Measurements from ENCODE around the gene MCF2L2.
A peak's percentile ranks its signal among the peaks of the same experiment; 100 is the strongest.
"Not testable (repeated sequence)": the region's sequence is repeated elsewhere in the genome, so short reads cannot be mapped to it uniquely, and the experiment has no call there.

Gene MCF2L2

DNA sequence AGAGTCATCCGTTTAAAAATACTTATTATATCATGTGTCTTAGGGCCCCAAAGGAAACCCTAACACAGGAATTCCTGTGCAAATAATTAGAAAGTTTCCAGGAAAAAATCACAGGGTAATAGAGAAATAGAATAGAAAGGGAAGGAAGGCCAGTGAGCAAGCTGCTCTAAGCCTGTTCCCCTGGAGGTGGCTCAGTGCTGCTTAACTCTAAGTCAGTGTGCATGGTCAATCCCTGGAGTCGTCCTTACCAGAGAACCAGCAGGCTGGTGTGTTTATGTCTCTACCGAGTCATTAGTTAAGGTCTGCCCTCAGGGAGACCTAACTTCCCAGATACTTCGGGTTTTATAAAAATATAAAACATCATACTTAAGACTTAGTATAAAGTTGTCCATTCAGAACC is 21.0 kb upstream of the MCF2L2 start:
- H3K4me3 Mint-ChIP-seq = no peak overlapping the region
- H3K36me3 Mint-ChIP-seq (ENCODE audit: low read depth) = no peaks in the 10 kb centered on the region
- no peaks in the 10 kb centered on the region for H3K27me3 Mint-ChIP-seq
- H3K27ac Mint-ChIP-seq = no peak overlapping the region
- no peak for DNase-seq
- H3K4me1 Mint-ChIP-seq = peaks cover 17% of the 10 kb centered on the region
- no peak for ATAC-seq
- H3K9me3 Mint-ChIP-seq = no peaks in the 10 kb centered on the region

DNA sequence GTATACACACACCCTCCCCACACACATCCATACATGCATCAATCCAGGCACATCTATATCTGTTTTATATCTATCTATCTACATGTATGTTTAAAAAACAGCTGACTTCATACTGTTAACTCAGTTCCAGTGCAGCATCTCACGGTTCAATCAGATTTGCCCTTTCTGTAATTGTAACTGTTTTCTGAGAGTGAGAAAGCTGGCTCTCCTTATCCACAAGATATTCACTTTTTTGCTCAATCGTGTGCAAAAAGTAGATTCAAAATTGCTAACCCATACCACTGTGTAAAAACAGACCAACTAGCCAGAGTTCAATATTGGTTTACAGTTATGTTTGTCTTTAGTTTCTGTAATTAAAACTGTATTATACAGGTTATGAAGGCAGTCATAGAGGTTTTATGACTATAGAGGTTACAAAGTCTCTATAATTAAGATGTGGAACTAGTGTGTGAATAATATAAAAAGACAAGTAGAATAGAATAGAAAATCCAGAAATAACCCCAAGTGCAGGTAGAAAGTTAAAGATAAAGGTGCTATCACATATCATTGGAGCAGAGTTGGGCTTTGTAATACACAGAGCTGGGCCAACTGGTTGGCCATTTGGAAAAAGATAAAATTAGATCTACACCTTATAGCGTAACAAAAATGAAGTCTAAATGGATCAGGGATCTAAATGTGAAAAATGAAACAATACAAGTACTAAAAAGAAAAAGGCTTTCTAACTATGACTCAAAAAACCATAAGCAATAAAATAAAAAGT is 20.1 kb upstream of the MCF2L2 start:
- H3K36me3 Mint-ChIP-seq (ENCODE audit: low read depth) = peaks cover 3% of the 10 kb centered on the region
- peaks cover 17% of the 10 kb centered on the region for H3K4me1 Mint-ChIP-seq
- no peaks in the 10 kb centered on the region for H3K27me3 Mint-ChIP-seq
- no peak for ATAC-seq
- no peak for DNase-seq
- peaks cover 4% of the 10 kb centered on the region for H3K9me3 Mint-ChIP-seq
- H3K27ac Mint-ChIP-seq = no peak overlapping the region
- peak overlapping the region; percentile 97 for H3K4me3 Mint-ChIP-seq

- Mint-ChIP-seq H3K27me3 (no peaks in the 10 kb centered on the region), H3K9me3 (peaks cover 16% of the 10 kb centered on the region), H3K4me3 (peak overlapping the region; percentile 97), H3K36me3 (ENCODE audit: low read depth) (peaks cover 9% of the 10 kb centered on the region), H3K4me1 (peaks cover 17% of the 10 kb centered on the region), H3K27ac (peak overlapping the region; percentile 83)
- DNase-seq (peak; percentile 83), ATAC-seq (peak; percentile 95)
These were observed 19.0 kb upstream of the MCF2L2 start for GRCh38 chr3:183447206-183448001.

DNA sequence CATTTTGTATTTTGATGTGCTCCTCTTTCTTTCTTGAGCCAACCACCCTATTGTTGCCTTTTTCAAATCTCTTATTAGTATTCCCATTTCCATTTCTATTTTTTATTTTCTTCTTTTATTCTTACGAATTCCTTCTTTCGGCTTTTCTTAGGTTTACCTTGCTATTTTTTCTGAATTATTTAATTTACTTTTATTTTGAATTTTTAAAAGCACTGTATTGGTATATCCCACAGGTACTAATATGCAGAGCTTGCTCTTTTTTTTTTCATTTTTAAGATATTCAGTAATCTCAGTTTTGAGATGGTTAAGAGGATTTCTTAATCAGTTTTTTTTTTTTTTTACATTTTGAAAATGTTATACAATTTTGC is 18.4 kb upstream of the MCF2L2 start:
- H3K4me1 Mint-ChIP-seq = peaks cover 17% of the 10 kb centered on the region
- peaks cover 21% of the 10 kb centered on the region for H3K9me3 Mint-ChIP-seq
- H3K27ac Mint-ChIP-seq = no peak overlapping the region
- H3K36me3 Mint-ChIP-seq (ENCODE audit: low read depth) = peaks cover 9% of the 10 kb centered on the region
- peak overlapping the region; percentile 97 for H3K4me3 Mint-ChIP-seq
- no peak for DNase-seq
- H3K27me3 Mint-ChIP-seq = no peaks in the 10 kb centered on the region
- ATAC-seq = no peak

GRCh38 chr3:183444748-183445147 is 16.3 kb upstream of the MCF2L2 start:
- H3K27me3 Mint-ChIP-seq = no peaks in the 10 kb centered on the region
- H3K9me3 Mint-ChIP-seq = peaks cover 21% of the 10 kb centered on the region
- ATAC-seq (no peak), DNase-seq (no peak)
- H3K4me3 Mint-ChIP-seq = no peak overlapping the region
- H3K36me3 Mint-ChIP-seq (ENCODE audit: low read depth) = peaks cover 9% of the 10 kb centered on the region
- H3K27ac Mint-ChIP-seq = no peak overlapping the region
- peaks cover 17% of the 10 kb centered on the region for H3K4me1 Mint-ChIP-seq

- Mint-ChIP-seq H3K27ac (no peak overlapping the region), H3K9me3 (peaks cover 21% of the 10 kb centered on the region), H3K27me3 (no peaks in the 10 kb centered on the region), H3K36me3 (ENCODE audit: low read depth) (peaks cover 9% of the 10 kb centered on the region), H3K4me1 (peaks cover 16% of the 10 kb centered on the region), H3K4me3 (no peak overlapping the region)
- ATAC-seq = no peak
- DNase-seq = no peak
These were observed 15.3 kb upstream of the MCF2L2 start for GRCh38 chr3:183443395-183444385.

GRCh38 chr3:183442994-183443393 is 14.6 kb upstream of the MCF2L2 start:
- DNase-seq = no peak
- Mint-ChIP-seq H3K36me3 (ENCODE audit: low read depth) (peaks cover 9% of the 10 kb centered on the region), H3K27me3 (no peaks in the 10 kb centered on the region), H3K9me3 (peaks cover 21% of the 10 kb centered on the region), H3K4me3 (no peak overlapping the region), H3K27ac (no peak overlapping the region), H3K4me1 (peaks cover 10% of the 10 kb centered on the region)
- no peak for ATAC-seq

DNA sequence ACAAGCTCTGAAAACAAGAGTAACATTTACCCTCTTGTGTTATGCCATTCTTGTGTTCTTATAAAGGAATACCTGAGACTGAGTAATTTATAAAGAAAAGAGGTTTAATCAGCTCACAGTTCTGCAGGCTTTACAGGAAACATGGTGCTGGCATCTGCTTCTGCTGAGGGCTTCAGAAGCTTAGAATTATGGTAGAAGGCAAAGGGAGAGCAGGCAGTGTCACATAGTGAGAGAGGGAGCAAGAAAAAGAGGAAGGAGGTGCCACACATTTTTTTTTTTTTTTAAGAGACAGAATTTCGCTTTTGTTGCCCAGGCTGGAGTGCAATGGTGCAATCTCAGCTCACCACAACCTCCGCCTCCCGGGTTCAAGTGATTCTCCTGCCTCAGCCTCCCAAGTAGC is 12.1 kb upstream of the MCF2L2 start:
- not testable (repeated sequence) for ATAC-seq; H3K27me3 Mint-ChIP-seq; DNase-seq; H3K4me3 Mint-ChIP-seq; H3K27ac Mint-ChIP-seq; H3K36me3 Mint-ChIP-seq (ENCODE audit: low read depth)
- peaks cover 21% of the 10 kb centered on the region for H3K9me3 Mint-ChIP-seq
- peaks cover 13% of the 10 kb centered on the region for H3K4me1 Mint-ChIP-seq

- no peak for ATAC-seq
- Mint-ChIP-seq H3K27ac (no peak overlapping the region), H3K4me3 (no peak overlapping the region), H3K27me3 (no peaks in the 10 kb centered on the region), H3K9me3 (peaks cover 21% of the 10 kb centered on the region), H3K36me3 (ENCODE audit: low read depth) (peaks cover 9% of the 10 kb centered on the region), H3K4me1 (peaks cover 14% of the 10 kb centered on the region)
- DNase-seq = no peak
These were observed 11.1 kb upstream of the MCF2L2 start for GRCh38 chr3:183439515-183439914.

- no peaks in the 10 kb centered on the region for H3K27me3 Mint-ChIP-seq
These were observed 10.3 kb upstream of the MCF2L2 start for GRCh38 chr3:183438735-183439134.

GRCh38 chr3:183437666-183438564 is 9.5 kb upstream of the MCF2L2 start:
- Mint-ChIP-seq H3K4me1 (peaks cover 14% of the 10 kb centered on the region), H3K27ac (no peak overlapping the region), H3K9me3 (peaks cover 10% of the 10 kb centered on the region), H3K36me3 (ENCODE audit: low read depth) (no peaks in the 10 kb centered on the region), H3K4me3 (no peak overlapping the region), H3K27me3 (no peaks in the 10 kb centered on the region)
- DNase-seq = no peak
- no peak for ATAC-seq

More at GRCh38 chr3:183438735-183439134, 10.3 kb upstream of the MCF2L2 start:
- H3K27ac Mint-ChIP-seq = no peak overlapping the region
- H3K4me3 Mint-ChIP-seq = no peak overlapping the region
- DNase-seq = no peak
- H3K9me3 Mint-ChIP-seq = peaks cover 19% of the 10 kb centered on the region
- H3K36me3 Mint-ChIP-seq (ENCODE audit: low read depth) = peaks cover 8% of the 10 kb centered on the region
- ATAC-seq = no peak
- peaks cover 14% of the 10 kb centered on the region for H3K4me1 Mint-ChIP-seq

GRCh38 chr3:183437061-183437460 is 8.6 kb upstream of the MCF2L2 start:
- H3K4me1 Mint-ChIP-seq = peaks cover 14% of the 10 kb centered on the region
- DNase-seq = no peak
- ATAC-seq = no peak
- peaks cover 2% of the 10 kb centered on the region for H3K9me3 Mint-ChIP-seq
- H3K4me3 Mint-ChIP-seq = no peak overlapping the region
- H3K27ac Mint-ChIP-seq = no peak overlapping the region
- H3K36me3 Mint-ChIP-seq (ENCODE audit: low read depth) = no peaks in the 10 kb centered on the region
- no peaks in the 10 kb centered on the region for H3K27me3 Mint-ChIP-seq

- ATAC-seq (peak; percentile 78), DNase-seq (no peak)
- Mint-ChIP-seq H3K4me3 (no peak overlapping the region), H3K9me3 (no peaks in the 10 kb centered on the region), H3K36me3 (ENCODE audit: low read depth) (no peaks in the 10 kb centered on the region), H3K27ac (no peak overlapping the region), H3K27me3 (peaks cover 2% of the 10 kb centered on the region), H3K4me1 (peaks cover 24% of the 10 kb centered on the region)
These were observed 7.2 kb upstream of the MCF2L2 start for GRCh38 chr3:183435661-183436060.

All from activated naive CD8-positive, alpha-beta T cell treated with anti-CD3 and anti-CD28 coated beads, Interleukin-2, amount 50 U/mL, for 24 hours (primary cell).